Spleen (tissue), 11 donors: ENCODE data around the gene MYB. TPM values are rescaled to one million over a fixed set of nuclear protein-coding genes. Genes with fewer than 3 reads are reported as not detected.

Experiments
- DNase-seq: peaks from one replicate; pipeline ENCODE4 v3.0.0-alpha.2; 2020
- H3K27ac ChIP-seq, 8 donors: fragments of 200-600 bp; sonication (generic) in 7 of 8; 1 replicate in 4 of 8; 2 replicates in 4 of 8; pipeline versions ENCODE4 v1.5.0 to v1.8.0; 2016 to 2021; ENCODE audit warnings: inconsistent platforms in 4 of 8, mild to moderate bottlenecking in 4 of 8, moderate library complexity in 1 of 8
- H3K27me3 ChIP-seq, 7 donors: fragments of 200-600 bp; sonication (generic) in 6 of 7; replicated peaks in 1 of 7; 1 replicate in 4 of 7; 2 replicates in 3 of 7; pipeline versions ENCODE4 v1.5.0 to v1.8.0; 2016 to 2021; ENCODE audit warnings: inconsistent platforms in 3 of 7, mild to moderate bottlenecking in 1 of 7
- H3K36me3 ChIP-seq, 6 donors: fragments of 200-600 bp; sonication (generic) in 5 of 6; 1 replicate in 4 of 6; 2 replicates in 2 of 6; pipeline versions ENCODE4 v1.5.0 to v1.8.0; 2016 to 2021; ENCODE audit warnings: inconsistent platforms in 2 of 6
- H3K4me1 ChIP-seq, 6 donors: fragments of 200-600 bp; sonication (generic) in 5 of 6; 1 replicate in 3 of 6; 2 replicates in 3 of 6; pipeline versions ENCODE4 v1.5.0 to v1.8.0; 2016 to 2021; ENCODE audit warnings: inconsistent platforms in 3 of 6
- H3K4me3 ChIP-seq, 8 donors: fragments of 200-600 bp; sonication (generic) in 7 of 8; 1 replicate in 4 of 8; 2 replicates in 4 of 8; pipeline versions ENCODE4 v1.5.0 to v1.8.0; 2016 to 2021; ENCODE audit warnings: inconsistent platforms in 4 of 8, mild to moderate bottlenecking in 4 of 8, moderate library complexity in 2 of 8
- H3K9me3 ChIP-seq, 8 donors: fragments of 200-600 bp; sonication (generic) in 7 of 8; 1 replicate in 4 of 8; 2 replicates in 4 of 8; pipeline versions ENCODE4 v1.5.0 to v1.8.0; 2016 to 2021; ENCODE audit warnings: inconsistent platforms in 4 of 8
- POLR2A ChIP-seq, 3 donors: fragments of 450-650 bp; IDR thresholded peaks; one replicate each; pipeline ENCODE4 v1.5.1; 2017; ENCODE audit warnings: antibody characterized with exemption in 3 of 3, mild to moderate bottlenecking in 1 of 3
- POLR2AphosphoS5 ChIP-seq, 3 donors: sonication (generic); formaldehyde crosslinking; IDR thresholded peaks; one replicate each; pipeline ENCODE4 v1.5.1; 2017; ENCODE audit warnings: antibody characterized with exemption in 3 of 3
- WGBS, 5 donors: extraction: QIAGEN DNeasy Blood & Tissue Kit in 3 of 5; methylation state at CpG; one replicate each; pipeline versions ENCODE4 v1.1.5 to v1.1.7; 2013 to 2018; 5-methylcytosine and 5-hydroxymethylcytosine counted together
- intact Hi-C: fragments of 100-400 bp; cut with DNase I; formaldehyde crosslinking; loops from one replicate; pipeline ENCODE4 v1.15.0; 2023; ENCODE audit warnings: low total_unique reads
- polyA plus RNA-seq, 3 donors: library from polyadenylated mRNA; stranded (reverse); fragments of 200-250 nt; gene quantifications; one replicate each; pipeline ENCODE4 v1.2.1, GENCODE V29; 2013
- total RNA-seq, 7 donors: library from RNA; depleted of rRNA in 3 of 7; stranded (reverse); fragments of >200 nt in 3 of 7; fragmentation: NEBNext Ultra II Directional in 4 of 7; extraction: Animal tissue kit (Norgen Biotek cat#: 25700) in 4 of 7; gene quantifications; one replicate each; pipeline versions ENCODE4 v1.1.0 to v1.2.1, GENCODE V29; 2016 to 2021
- TF ChIP-seq, protein P1 (sequence below), 11 experiments: fragments of 200-600 bp in 7 of 11; fragments of 450-650 bp in 4 of 11; sonication (generic) in 4 of 11; IDR thresholded peaks in 8 of 11; conservative IDR thresholded peaks in 3 of 11; 1 replicate in 7 of 11; 2 replicates in 4 of 11; pipeline versions ENCODE4 v1.4.0 to v1.8.0; 2016 to 2021; ENCODE audit warnings: antibody characterized with exemption in 11 of 11, inconsistent platforms in 4 of 11, mild to moderate bottlenecking in 1 of 11
- donor health status: healthy with polysubstance abuse.
- donor health status: DM: no; HTN: no; CAD: no; lungs with moderate emphysema.
- donor health status: DM: no; HTN: no; CAD: no.
- donor health status: Bipolar disorder and iron deficiency.
- donor health status: healthy.
- donor health status: DM: no; HTN: no; CAD: no.
- donor health status: DM: yes; HTN: yes; CAD: no.

Gene MYB
- total and polyA plus RNA-seq, 10 donors = 0.45 to 6.6 (median 1.9) TPM

GRCh38 chr6:135228486-135228885, 47.4 kb downstream of the MYB start:
- H3K4me1 ChIP-seq = peaks cover 0 to 7% (median 0%) of the 10 kb centered on the region in 6 donors
- no peak overlapping the region for H3K4me3 ChIP-seq
- H3K9me3 ChIP-seq = no peaks in the 10 kb centered on the region
- intact Hi-C loops = no loop called here
- no peaks in the 10 kb centered on the region for H3K36me3 ChIP-seq
- H3K27me3 ChIP-seq = no peaks in the 10 kb centered on the region
- TF ChIP-seq POLR2A (IDR thresholded peaks at IDR 0.05) (no peak), POLR2AphosphoS5 (IDR thresholded peaks at IDR 0.05) (no peak)
- TF ChIP-seq, protein P1, sequence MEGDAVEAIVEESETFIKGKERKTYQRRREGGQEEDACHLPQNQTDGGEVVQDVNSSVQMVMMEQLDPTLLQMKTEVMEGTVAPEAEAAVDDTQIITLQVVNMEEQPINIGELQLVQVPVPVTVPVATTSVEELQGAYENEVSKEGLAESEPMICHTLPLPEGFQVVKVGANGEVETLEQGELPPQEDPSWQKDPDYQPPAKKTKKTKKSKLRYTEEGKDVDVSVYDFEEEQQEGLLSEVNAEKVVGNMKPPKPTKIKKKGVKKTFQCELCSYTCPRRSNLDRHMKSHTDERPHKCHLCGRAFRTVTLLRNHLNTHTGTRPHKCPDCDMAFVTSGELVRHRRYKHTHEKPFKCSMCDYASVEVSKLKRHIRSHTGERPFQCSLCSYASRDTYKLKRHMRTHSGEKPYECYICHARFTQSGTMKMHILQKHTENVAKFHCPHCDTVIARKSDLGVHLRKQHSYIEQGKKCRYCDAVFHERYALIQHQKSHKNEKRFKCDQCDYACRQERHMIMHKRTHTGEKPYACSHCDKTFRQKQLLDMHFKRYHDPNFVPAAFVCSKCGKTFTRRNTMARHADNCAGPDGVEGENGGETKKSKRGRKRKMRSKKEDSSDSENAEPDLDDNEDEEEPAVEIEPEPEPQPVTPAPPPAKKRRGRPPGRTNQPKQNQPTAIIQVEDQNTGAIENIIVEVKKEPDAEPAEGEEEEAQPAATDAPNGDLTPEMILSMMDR (IDR thresholded peaks at IDR 0.05 in 8 of 11, conservative IDR thresholded peaks at IDR 0.05 in 3 of 11) = no peak
- DNase-seq = no peak
- no peak overlapping the region for H3K27ac ChIP-seq
- WGBS, 5 donors = 81 to 95% (median 91%) methylated on average over 6 of the region's 6 CpGs

DNA sequence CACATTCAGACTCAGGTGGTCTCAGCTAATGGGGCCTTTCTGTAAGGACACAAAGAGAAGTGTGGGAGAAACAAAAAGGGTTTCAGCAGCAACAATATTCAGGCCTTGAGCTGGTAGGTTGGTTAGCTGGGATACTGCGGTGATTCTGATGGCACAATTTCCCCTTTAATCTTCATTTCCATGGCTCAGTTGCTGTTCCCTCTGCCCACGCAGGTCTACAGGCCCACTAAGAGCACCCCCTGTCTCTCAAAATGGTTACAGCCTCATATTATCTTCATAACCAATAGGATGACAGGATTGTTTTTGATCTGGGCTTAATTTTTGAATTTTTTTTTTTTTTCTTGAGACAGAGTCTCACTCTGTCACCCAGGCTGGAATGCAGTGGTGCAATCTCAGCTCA, 48.9 kb downstream of the MYB start:
- WGBS, 5 donors = 53 to 86% (median 65%) methylated on average over 2 of the region's 2 CpGs
- Histone ChIP-seq H3K36me3 (no peaks in the 10 kb centered on the region), H3K27me3 (no peaks in the 10 kb centered on the region), H3K9me3 (no peaks in the 10 kb centered on the region), H3K4me3 (no peak overlapping the region), H3K4me1 (no peaks in the 10 kb centered on the region), H3K27ac (no peak overlapping the region)
- no peak for DNase-seq
- TF ChIP-seq POLR2A (IDR thresholded peaks at IDR 0.05) = no peak
- TF ChIP-seq POLR2AphosphoS5 (IDR thresholded peaks at IDR 0.05) = no peak
- TF ChIP-seq, protein P1 (IDR thresholded peaks at IDR 0.05 in 8 of 11, conservative IDR thresholded peaks at IDR 0.05 in 3 of 11) = no peak
- intact Hi-C loops = no loop called here

DNA sequence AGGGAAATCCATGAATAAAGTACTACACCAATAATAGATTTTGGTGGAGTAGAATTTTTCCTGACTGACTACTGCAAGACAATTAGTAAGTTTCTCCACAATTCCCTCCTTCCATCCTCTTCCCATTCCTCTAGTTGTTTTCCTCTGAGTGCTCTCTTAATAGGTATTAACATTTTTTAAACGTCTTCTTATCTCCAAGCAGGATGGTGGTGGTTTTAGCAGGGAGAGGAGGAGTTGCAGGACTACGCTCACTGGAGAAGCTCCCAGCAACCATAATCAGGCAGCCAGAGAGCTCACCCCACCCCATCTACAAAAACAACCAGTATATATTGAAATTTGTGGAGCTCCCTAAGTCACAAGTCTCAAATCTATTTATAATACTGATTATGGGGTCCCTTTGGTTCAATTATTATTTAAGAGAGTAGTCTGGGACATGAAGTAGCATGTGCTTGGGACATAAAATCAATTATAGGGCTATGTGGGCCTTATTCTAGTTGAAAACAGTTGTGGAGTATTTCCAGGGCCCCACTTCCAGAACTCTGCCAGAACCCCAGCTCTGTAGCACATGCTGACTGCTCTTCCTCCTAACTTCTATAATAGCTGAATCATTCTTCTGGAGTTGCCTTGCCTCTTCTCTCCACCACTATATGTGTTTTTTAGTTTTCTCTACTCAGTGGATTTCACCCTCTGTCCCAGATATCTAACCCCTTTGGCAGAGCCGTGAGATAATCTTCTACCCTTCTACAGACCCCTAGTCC, 49.8 kb downstream of the MYB start:
- DNase-seq = no peak
- Histone ChIP-seq H3K4me1 (no peaks in the 10 kb centered on the region), H3K27ac (no peak overlapping the region), H3K36me3 (no peaks in the 10 kb centered on the region), H3K9me3 (no peaks in the 10 kb centered on the region), H3K4me3 (no peak overlapping the region), H3K27me3 (no peaks in the 10 kb centered on the region)
- intact Hi-C loops = no loop called here
- no peak for TF ChIP-seq POLR2AphosphoS5 (IDR thresholded peaks at IDR 0.05)
- TF ChIP-seq, protein P1 (IDR thresholded peaks at IDR 0.05 in 8 of 11, conservative IDR thresholded peaks at IDR 0.05 in 3 of 11) = no peak
- TF ChIP-seq POLR2A (IDR thresholded peaks at IDR 0.05) = no peak
- WGBS, 5 donors = 60 to 75% (median 70%) methylated on average over 3 of the region's 3 CpGs

DNA sequence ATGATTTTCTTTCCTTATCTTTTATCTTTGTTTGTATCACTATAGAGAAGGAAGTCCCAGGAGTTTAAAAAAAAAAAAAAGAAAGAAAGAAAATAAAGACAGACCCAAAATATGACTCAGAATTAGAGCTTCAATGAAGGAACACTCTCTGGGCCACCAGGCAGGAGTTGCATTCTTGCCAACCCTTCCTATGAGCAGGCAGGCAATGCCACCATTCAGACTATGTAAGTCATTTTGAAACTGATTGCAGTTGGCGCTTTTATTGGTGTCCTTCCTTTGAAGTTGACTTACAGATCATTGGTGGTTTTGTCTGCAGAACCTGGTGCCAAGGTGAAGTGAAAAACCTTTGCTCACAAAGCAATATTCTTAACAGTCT, 50.3 kb downstream of the MYB start:
- Histone ChIP-seq H3K9me3 (no peaks in the 10 kb centered on the region), H3K27ac (no peak overlapping the region), H3K4me1 (no peaks in the 10 kb centered on the region), H3K36me3 (no peaks in the 10 kb centered on the region), H3K27me3 (no peaks in the 10 kb centered on the region), H3K4me3 (no peak overlapping the region)
- no peak for DNase-seq
- intact Hi-C loops = no loop called here
- 50 to 83% (median 77%) methylated on average over 1 of the region's 1 CpG for WGBS, 5 donors
- TF ChIP-seq POLR2A (IDR thresholded peaks at IDR 0.05) (no peak), POLR2AphosphoS5 (IDR thresholded peaks at IDR 0.05) (no peak)
- TF ChIP-seq, protein P1 (IDR thresholded peaks at IDR 0.05 in 8 of 11, conservative IDR thresholded peaks at IDR 0.05 in 3 of 11) = no peak
